Embryonic facial prominence (tissue), 1 donor: ENCODE data around the gene NPAS3.

Experiments
- DNase-seq: peaks from one replicate; pipeline ENCODE4 v3.0.0-alpha.2; 2016; ENCODE audit errors: extremely low spot score

The NPAS3 gene

GRCh38 chr14:33165144-33165925 lies 226.7 kb downstream of the NPAS3 start:
- no peak for DNase-seq

GRCh38 chr14:33165926-33166289 lies 227.2 kb downstream of the NPAS3 start:
- no peak for DNase-seq

- DNase-seq = no peak
Observed at GRCh38 chr14:33175951-33176350, 237.3 kb downstream of the NPAS3 start.

- DNase-seq = no peak
Observed at GRCh38 chr14:33184587-33184986, 245.9 kb downstream of the NPAS3 start.

- DNase-seq = no peak
Observed at GRCh38 chr14:33186656-33187055, 248.0 kb downstream of the NPAS3 start.

DNA sequence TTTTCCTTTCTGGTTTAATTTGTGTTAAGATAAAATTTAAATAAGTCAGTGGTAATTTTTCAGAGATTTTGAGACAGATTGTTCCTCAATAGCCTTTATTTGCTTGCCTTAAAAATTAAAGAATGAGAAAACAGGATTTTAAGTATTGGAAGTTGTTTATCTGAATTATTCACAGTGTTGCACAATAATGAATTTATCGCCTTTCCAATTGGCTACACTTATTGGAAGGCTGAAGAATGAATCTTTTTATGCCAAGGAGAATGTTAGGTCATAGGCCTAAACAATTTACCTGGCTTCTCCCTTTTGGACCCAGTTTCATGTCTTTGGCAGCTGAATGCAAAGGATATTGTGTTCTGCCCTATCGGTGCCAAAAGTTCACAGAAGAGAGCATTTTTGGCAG lies 250.2 kb downstream of the NPAS3 start:
- DNase-seq = no peak

GRCh38 chr14:33191855-33192254 lies 253.2 kb downstream of the NPAS3 start:
- no peak for DNase-seq

- DNase-seq = no peak
Observed at GRCh38 chr14:33194551-33194950, 255.9 kb downstream of the NPAS3 start.

DNA sequence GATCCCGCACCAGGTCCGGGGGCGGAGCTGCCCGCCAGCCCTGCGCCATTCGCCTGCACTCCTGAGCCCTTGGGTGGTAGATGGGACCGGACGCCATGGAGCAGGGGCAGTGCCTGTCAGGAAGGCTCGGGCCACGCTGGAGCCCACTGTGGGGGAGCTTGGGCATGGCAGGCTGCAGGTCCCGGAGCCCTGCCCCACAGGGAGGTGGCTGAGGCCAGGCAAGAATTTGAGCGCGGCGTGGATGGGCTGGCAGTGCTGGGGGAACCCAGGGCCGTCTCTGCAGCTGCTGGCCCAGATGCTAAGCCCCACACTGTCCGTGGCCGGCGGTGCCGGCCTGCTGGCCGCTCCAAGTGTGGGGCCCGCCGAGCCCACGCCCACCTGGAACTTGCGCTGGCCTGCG lies 260.0 kb downstream of the NPAS3 start:
- DNase-seq = no peak

DNA sequence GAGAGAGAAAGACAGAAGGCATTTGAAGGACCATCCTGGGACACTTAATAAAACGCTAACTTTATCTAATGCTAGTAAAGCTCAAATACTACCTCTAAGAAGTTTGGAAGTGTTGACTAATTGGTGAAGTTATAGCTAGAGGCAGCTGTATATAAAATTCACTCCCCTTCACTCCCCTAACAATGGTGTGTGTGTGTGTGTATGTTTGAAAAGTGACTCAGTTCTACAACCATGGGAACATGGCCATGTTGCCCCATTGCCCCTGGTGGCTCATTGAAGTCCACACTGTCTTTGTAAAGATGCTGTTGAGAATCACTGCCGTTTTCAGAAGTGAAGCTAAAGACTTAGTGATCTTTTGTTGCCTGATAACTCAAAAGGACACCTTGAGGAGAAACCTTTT lies 262.4 kb downstream of the NPAS3 start:
- no peak for DNase-seq

DNA sequence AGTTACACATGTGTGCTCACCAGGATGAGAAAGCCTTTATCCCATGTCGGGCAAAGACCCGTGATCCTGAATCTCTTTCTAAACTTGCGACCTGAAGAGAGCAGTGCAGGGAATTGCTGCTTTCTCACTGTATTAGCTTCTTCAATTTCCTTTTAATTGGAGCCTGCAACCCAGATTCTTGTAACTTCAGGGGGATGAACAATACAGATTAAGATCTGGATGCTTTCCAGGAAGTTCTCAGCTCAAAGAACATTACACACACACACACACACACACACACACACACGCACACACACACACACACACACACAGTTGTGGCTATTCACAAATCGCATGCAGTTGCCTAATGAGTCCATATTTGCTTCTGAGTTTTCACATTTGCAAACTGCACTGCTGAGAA lies 268.3 kb downstream of the NPAS3 start:
- no peak for DNase-seq

DNA sequence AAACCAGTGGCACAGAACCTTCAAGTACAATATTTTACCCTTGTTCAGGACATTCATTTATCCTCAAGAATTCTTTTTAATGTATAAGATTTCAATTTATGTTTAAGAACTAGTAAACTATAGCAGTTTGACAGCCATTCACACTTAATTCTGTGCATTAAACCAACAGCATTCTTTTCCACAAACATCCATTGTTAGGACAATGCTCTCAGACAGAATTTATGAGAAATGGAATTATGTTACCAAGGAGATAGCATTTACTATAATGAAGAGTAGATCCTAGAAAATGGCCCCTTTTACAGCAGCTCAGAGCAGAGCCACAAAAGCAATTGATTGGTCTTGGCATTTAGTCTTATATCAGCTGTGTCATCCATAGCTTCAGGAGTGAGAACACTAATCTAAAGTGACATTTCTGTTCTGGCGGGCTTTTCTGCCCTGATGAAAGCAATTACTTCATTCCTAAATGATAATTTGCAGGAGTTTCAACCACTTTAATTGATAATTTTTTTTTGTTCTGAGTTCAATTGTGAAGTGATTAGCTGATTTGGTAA lies 268.9 kb downstream of the NPAS3 start:
- no peak for DNase-seq

- DNase-seq = no peak
Observed at GRCh38 chr14:33210311-33210710, 271.6 kb downstream of the NPAS3 start.

GRCh38 chr14:33218026-33218425 lies 279.3 kb downstream of the NPAS3 start:
- DNase-seq = no peak

GRCh38 chr14:33219957-33220356 lies 281.3 kb downstream of the NPAS3 start:
- DNase-seq = no peak

DNA sequence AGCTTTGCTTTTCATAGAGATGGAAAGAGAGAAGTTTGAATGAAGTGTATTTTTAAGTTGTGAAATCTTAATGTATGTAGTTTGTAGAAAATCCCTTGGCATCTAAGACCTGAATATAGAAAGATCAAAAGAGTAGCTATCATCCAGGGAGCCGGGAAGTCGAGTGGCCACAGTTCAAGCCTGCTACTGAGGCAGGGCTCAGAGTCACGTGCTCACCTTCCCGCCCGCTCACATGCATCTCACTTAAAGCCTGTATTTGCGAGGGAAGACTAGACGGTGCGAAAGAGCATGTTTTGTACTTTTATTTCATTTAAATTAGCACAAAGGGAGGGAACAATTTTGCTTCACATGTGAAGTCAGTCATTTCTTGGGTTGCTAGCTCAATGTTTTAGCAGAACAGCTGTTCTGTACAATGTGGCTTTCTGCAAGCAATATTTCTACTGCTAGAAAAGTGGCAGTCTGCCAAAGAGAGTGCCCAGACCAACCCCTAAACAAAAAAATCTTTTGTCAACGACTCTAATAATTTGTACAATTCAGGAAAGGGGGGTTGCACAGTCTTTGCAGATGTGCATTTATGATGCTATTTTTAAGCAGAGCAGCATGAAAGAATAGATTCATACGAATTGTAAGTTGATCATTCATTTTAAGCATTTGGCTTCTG lies 290.7 kb downstream of the NPAS3 start:
- peak; percentile 71 for DNase-seq

GRCh38 chr14:33230021-33230420 lies 291.3 kb downstream of the NPAS3 start:
- DNase-seq = no peak

DNA sequence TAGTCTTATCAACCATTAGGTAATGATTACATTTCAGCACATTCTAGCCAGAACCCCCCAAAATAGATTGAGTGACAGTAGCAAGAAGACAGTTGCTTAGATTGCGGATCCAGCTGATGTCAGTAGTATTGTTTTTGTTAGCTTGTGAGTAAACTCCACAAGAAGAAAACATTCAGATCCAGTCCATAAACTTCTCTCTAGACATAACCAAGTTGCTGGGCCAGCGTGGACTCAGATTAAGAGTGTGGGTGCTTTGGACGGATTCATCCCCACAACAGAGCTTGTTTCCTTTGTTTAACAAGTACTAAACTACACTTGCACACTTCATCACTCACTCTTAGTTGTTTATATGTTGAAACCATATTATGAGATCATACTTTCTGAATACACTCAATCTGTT lies 293.4 kb downstream of the NPAS3 start:
- no peak for DNase-seq

- DNase-seq = no peak
Observed at GRCh38 chr14:33237115-33237740, 298.5 kb downstream of the NPAS3 start.

- DNase-seq = no peak
Observed at GRCh38 chr14:33239465-33239864, 300.8 kb downstream of the NPAS3 start.

DNA sequence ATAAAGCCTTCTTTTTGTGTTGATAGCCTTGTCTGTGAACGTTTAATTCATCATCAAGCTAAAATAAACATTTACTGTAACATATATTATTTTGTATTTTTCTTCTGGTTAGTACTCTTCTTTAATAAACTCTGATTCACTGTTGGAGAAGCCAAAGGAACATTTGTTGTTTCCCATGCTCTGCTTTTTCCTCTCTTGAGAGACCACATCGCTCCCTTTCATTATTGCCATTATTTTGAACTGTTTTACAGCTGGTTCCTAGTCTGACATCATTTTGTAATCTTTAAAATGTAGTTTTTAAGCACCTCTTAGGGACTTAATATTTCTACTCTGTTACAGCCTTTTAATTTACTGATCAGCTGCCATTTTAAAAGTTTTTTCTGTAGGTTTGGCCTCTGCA lies 301.8 kb downstream of the NPAS3 start:
- no peak for DNase-seq

DNA sequence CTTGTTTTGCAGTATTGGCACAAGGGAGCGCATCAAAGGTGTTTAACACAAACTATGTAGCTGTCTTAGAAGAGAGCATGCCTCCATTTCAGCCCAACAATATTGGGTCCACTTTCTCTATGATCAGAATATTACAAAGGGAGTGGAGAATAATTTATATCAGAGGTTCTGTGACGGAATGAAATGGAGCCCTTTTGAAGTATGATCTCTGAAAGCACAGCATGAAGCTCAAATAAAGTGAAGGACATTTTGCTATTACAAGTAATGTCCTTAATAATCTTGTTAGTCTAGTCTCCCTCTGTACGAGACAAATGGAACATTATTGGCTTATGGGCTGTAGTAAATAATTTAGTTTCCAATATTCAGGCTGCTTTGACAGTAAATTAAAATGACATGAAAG lies 302.7 kb downstream of the NPAS3 start:
- DNase-seq = no peak
